Measurements from ENCODE around the gene FAM151A.

FAM151A gene

GRCh38 chr1:54610601-54611580, 12.4 kb downstream of the FAM151A start:
- H3K4me1 ChIP-seq (ENCODE audit: control insufficient read depth, insufficient read depth, low read length) = peaks cover 21% of the 10 kb centered on the region
- WGBS, 2 experiments = 85 to 88% methylated on average over 18 of the region's 18 CpGs
- H3K4me3 ChIP-seq (ENCODE audit: insufficient read depth, low read depth, low read length) = no peak overlapping the region
- H3K27me3 ChIP-seq (ENCODE audit: control insufficient read depth, insufficient read depth, low read length, poor library complexity, severe bottlenecking) = no peaks in the 10 kb centered on the region
- no peak overlapping the region for H3K27ac ChIP-seq (ENCODE audit: insufficient read depth, low read depth, low read length, poor library complexity, severe bottlenecking)
- H3K9me3 ChIP-seq (ENCODE audit: control insufficient read depth, low read length) = no peaks in the 10 kb centered on the region
- no peaks in the 10 kb centered on the region for H3K36me3 ChIP-seq (ENCODE audit: control insufficient read depth, insufficient read depth, low read length)

GRCh38 chr1:54610048-54610447, 13.3 kb downstream of the FAM151A start:
- 76 to 79% methylated on average over 6 of the region's 6 CpGs for whole genome bisulfite sequencing, 2 experiments
- Histone ChIP-seq H3K27ac (ENCODE audit: insufficient read depth, low read depth, low read length, poor library complexity, severe bottlenecking) (no peak overlapping the region), H3K27me3 (ENCODE audit: control insufficient read depth, insufficient read depth, low read length, poor library complexity, severe bottlenecking) (no peaks in the 10 kb centered on the region), H3K9me3 (ENCODE audit: control insufficient read depth, low read length) (no peaks in the 10 kb centered on the region), H3K4me3 (ENCODE audit: insufficient read depth, low read depth, low read length) (no peak overlapping the region), H3K4me1 (ENCODE audit: control insufficient read depth, insufficient read depth, low read length) (peaks cover 21% of the 10 kb centered on the region), H3K36me3 (ENCODE audit: control insufficient read depth, insufficient read depth, low read length) (no peaks in the 10 kb centered on the region)

GRCh38 chr1:54609301-54609921, 13.9 kb downstream of the FAM151A start:
- no peak overlapping the region for H3K4me3 ChIP-seq (ENCODE audit: insufficient read depth, low read depth, low read length)
- H3K27me3 ChIP-seq (ENCODE audit: control insufficient read depth, insufficient read depth, low read length, poor library complexity, severe bottlenecking) = no peaks in the 10 kb centered on the region
- no peaks in the 10 kb centered on the region for H3K9me3 ChIP-seq (ENCODE audit: control insufficient read depth, low read length)
- H3K36me3 ChIP-seq (ENCODE audit: control insufficient read depth, insufficient read depth, low read length) = no peaks in the 10 kb centered on the region
- no peak overlapping the region for H3K27ac ChIP-seq (ENCODE audit: insufficient read depth, low read depth, low read length, poor library complexity, severe bottlenecking)
- peaks cover 21% of the 10 kb centered on the region for H3K4me1 ChIP-seq (ENCODE audit: control insufficient read depth, insufficient read depth, low read length)
- WGBS, 2 experiments = 87 to 88% methylated on average over 16 of the region's 16 CpGs

GRCh38 chr1:54608566-54609230, 14.6 kb downstream of the FAM151A start:
- 87 to 90% methylated on average over 9 of the region's 9 CpGs for WGBS, 2 experiments
- no peak overlapping the region for H3K4me3 ChIP-seq (ENCODE audit: insufficient read depth, low read depth, low read length)

GRCh38 chr1:54607821-54608565, 15.3 kb downstream of the FAM151A start:
- 89 to 90% methylated on average over 19 of the region's 19 CpGs for WGBS, 2 experiments
- H3K9me3 ChIP-seq (ENCODE audit: control insufficient read depth, low read length) = no peaks in the 10 kb centered on the region

More at GRCh38 chr1:54608566-54609230, 14.6 kb downstream of the FAM151A start:
- Histone ChIP-seq H3K4me1 (ENCODE audit: control insufficient read depth, insufficient read depth, low read length) (peaks cover 21% of the 10 kb centered on the region), H3K36me3 (ENCODE audit: control insufficient read depth, insufficient read depth, low read length) (no peaks in the 10 kb centered on the region), H3K27me3 (ENCODE audit: control insufficient read depth, insufficient read depth, low read length, poor library complexity, severe bottlenecking) (no peaks in the 10 kb centered on the region), H3K9me3 (ENCODE audit: control insufficient read depth, low read length) (no peaks in the 10 kb centered on the region), H3K27ac (ENCODE audit: insufficient read depth, low read depth, low read length, poor library complexity, severe bottlenecking) (no peak overlapping the region)

GRCh38 chr1:54606990-54607325, 16.4 kb downstream of the FAM151A start:
- no peaks in the 10 kb centered on the region for H3K9me3 ChIP-seq (ENCODE audit: control insufficient read depth, low read length)
- 93% methylated on average over 13 of the region's 13 CpGs for WGBS, 2 experiments
- peaks cover 21% of the 10 kb centered on the region for H3K4me1 ChIP-seq (ENCODE audit: control insufficient read depth, insufficient read depth, low read length)
- no peak overlapping the region for H3K4me3 ChIP-seq (ENCODE audit: insufficient read depth, low read depth, low read length)
- no peaks in the 10 kb centered on the region for H3K27me3 ChIP-seq (ENCODE audit: control insufficient read depth, insufficient read depth, low read length, poor library complexity, severe bottlenecking)
- H3K27ac ChIP-seq (ENCODE audit: insufficient read depth, low read depth, low read length, poor library complexity, severe bottlenecking) = no peak overlapping the region
- no peaks in the 10 kb centered on the region for H3K36me3 ChIP-seq (ENCODE audit: control insufficient read depth, insufficient read depth, low read length)

More at GRCh38 chr1:54607821-54608565, 15.3 kb downstream of the FAM151A start:
- Histone ChIP-seq H3K4me1 (ENCODE audit: control insufficient read depth, insufficient read depth, low read length) (peaks cover 21% of the 10 kb centered on the region), H3K36me3 (ENCODE audit: control insufficient read depth, insufficient read depth, low read length) (no peaks in the 10 kb centered on the region), H3K4me3 (ENCODE audit: insufficient read depth, low read depth, low read length) (no peak overlapping the region), H3K27me3 (ENCODE audit: control insufficient read depth, insufficient read depth, low read length, poor library complexity, severe bottlenecking) (no peaks in the 10 kb centered on the region), H3K27ac (ENCODE audit: insufficient read depth, low read depth, low read length, poor library complexity, severe bottlenecking) (no peak overlapping the region)

GRCh38 chr1:54606096-54606989, 17.0 kb downstream of the FAM151A start:
- Histone ChIP-seq H3K36me3 (ENCODE audit: control insufficient read depth, insufficient read depth, low read length) (no peaks in the 10 kb centered on the region), H3K27me3 (ENCODE audit: control insufficient read depth, insufficient read depth, low read length, poor library complexity, severe bottlenecking) (no peaks in the 10 kb centered on the region), H3K4me3 (ENCODE audit: insufficient read depth, low read depth, low read length) (no peak overlapping the region), H3K4me1 (ENCODE audit: control insufficient read depth, insufficient read depth, low read length) (peaks cover 19% of the 10 kb centered on the region), H3K9me3 (ENCODE audit: control insufficient read depth, low read length) (no peaks in the 10 kb centered on the region), H3K27ac (ENCODE audit: insufficient read depth, low read depth, low read length, poor library complexity, severe bottlenecking) (no peak overlapping the region)
- WGBS, 2 experiments = 93% methylated on average over 9 of the region's 9 CpGs

- Histone ChIP-seq H3K4me1 (ENCODE audit: control insufficient read depth, insufficient read depth, low read length) (peaks cover 10% of the 10 kb centered on the region), H3K36me3 (ENCODE audit: control insufficient read depth, insufficient read depth, low read length) (no peaks in the 10 kb centered on the region), H3K4me3 (ENCODE audit: insufficient read depth, low read depth, low read length) (no peak overlapping the region), H3K27me3 (ENCODE audit: control insufficient read depth, insufficient read depth, low read length, poor library complexity, severe bottlenecking) (no peaks in the 10 kb centered on the region), H3K9me3 (ENCODE audit: control insufficient read depth, low read length) (no peaks in the 10 kb centered on the region), H3K27ac (ENCODE audit: insufficient read depth, low read depth, low read length, poor library complexity, severe bottlenecking) (no peak overlapping the region)
- 94% methylated on average over 13 of the region's 13 CpGs for WGBS, 2 experiments
Observed at GRCh38 chr1:54604572-54605370, 18.6 kb downstream of the FAM151A start.
